ENCODE results near the gene REEP5. TPM values are rescaled to one million over a fixed set of nuclear protein-coding genes. Genes with fewer than 3 reads are reported as not detected.
A peak's percentile ranks its signal among the peaks of the same experiment; 100 is the strongest.

Gene REEP5
- polyA plus RNA-seq, 1 experiment, result 334 TPM

DNA sequence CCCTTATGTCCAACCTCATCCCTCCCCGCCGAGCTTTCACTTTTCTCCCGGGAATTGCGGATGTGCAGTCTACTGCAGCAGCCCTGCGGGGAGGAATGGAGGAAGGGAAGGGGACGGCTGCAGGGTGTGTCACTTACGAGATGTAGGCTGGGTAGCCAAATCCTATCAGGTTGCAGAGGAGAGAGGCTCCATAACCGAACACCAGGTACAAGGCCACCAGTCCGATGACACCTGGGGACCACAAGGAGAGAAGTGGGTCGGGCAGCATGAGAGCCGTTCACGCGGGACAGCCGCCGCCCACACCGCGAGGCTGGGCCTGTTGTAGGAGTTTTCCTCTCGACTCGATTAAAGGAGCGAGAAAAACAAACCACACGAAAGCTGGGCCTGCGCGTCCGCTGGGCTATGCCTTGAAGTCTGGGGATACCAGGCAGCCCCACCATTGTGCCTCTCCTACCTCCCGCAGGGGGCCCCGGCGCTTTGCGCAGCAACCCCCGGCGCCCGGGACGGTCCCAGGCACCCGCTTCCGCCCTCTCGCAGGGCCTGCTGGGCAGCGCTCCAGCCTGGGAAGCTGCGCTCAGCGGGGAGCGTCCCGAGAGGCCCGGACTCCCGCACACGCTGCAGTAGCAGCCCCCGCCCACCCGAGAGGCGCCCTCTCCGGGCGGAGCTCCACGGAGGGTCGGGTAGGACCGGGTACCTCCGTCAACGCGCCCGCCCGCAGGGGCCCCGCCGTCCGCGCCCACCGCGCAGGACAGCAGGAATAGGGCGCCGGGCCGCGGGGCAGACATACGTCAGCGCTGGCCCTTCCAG lies 798 bp downstream of the REEP5 start:
- H3K27me3 ChIP-seq (ENCODE audit: control insufficient read depth, insufficient read depth, low read length), result peaks cover 3% of the 10 kb centered on the region; the same call in 1 of the 2 replicates
- no peaks in the 10 kb centered on the region; the same call in 1 of the 2 replicates for H3K36me3 ChIP-seq (ENCODE audit: control insufficient read depth, insufficient read depth, low read length)
- DNase-seq (ENCODE audit: low read depth), result no peak
- ChIA-PET POLR2A (no interaction called here), CTCF (interaction anchor here (0.8 to 2.7 kb wide), 12 partner anchors 9 to 370 kb away, joined by 3 to 13 read pairs (median 4); partner anchors contain the start of gene DCP2)
- TF ChIP-seq, protein P1, sequence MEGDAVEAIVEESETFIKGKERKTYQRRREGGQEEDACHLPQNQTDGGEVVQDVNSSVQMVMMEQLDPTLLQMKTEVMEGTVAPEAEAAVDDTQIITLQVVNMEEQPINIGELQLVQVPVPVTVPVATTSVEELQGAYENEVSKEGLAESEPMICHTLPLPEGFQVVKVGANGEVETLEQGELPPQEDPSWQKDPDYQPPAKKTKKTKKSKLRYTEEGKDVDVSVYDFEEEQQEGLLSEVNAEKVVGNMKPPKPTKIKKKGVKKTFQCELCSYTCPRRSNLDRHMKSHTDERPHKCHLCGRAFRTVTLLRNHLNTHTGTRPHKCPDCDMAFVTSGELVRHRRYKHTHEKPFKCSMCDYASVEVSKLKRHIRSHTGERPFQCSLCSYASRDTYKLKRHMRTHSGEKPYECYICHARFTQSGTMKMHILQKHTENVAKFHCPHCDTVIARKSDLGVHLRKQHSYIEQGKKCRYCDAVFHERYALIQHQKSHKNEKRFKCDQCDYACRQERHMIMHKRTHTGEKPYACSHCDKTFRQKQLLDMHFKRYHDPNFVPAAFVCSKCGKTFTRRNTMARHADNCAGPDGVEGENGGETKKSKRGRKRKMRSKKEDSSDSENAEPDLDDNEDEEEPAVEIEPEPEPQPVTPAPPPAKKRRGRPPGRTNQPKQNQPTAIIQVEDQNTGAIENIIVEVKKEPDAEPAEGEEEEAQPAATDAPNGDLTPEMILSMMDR (IDR thresholded peaks at IDR 0.05; ENCODE audit: insufficient read depth, low read depth, low read length), result no peak
- H3K4me3 ChIP-seq (ENCODE audit: low read depth, low read length), result peak overlapping the region; percentile 71

DNA sequence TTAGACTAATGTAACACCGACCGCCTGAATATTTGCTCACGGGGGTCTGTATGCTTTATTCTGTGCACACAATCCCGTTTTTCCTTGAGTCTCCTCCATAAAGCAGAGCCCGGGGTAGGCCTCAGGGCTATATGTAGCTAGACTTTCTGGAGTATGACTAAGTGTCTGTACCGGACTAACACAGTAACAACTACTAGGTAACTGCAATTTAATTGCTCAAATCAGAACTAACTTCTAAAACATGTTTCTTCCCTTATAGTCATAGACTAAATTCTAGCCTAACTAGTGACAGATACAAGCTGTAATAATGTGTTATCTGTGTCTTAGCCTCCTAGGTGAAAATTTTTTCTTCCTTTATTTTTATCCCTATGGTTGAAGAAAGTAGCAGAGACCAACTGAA lies 2.1 kb downstream of the REEP5 start:
- POLR2A ChIA-PET, result no interaction called here
- no peak overlapping the region for H3K4me3 ChIP-seq (ENCODE audit: low read depth, low read length)

DNA sequence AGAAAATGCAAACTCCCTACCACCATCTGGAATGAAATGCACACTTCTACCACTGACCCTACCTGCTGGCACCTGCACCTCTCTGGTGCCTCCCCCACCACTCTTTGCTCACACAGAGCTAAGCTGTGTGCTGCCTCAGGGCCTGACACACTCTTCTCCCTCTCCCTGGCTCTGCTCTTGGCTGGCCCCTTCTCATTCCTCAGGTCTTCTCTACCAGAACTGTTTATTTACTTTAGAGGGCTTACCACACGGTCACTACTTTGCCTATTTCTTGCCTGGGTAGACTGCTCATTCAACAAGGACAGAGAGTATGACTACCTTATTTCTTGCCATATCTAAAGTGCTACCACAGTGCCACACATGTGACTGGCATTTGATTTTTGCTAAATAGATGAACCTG lies 3.3 kb downstream of the REEP5 start:
- ChIA-PET CTCF (no interaction called here), POLR2A (no interaction called here)
- TF ChIP-seq, protein P1 (IDR thresholded peaks at IDR 0.05; ENCODE audit: insufficient read depth, low read depth, low read length), result no peak
- DNase-seq (ENCODE audit: low read depth), result no peak
- Histone ChIP-seq H3K36me3 (ENCODE audit: control insufficient read depth, insufficient read depth, low read length) (no peaks in the 10 kb centered on the region; the same call in 1 of the 2 replicates), H3K4me3 (ENCODE audit: low read depth, low read length) (no peak overlapping the region), H3K27me3 (ENCODE audit: control insufficient read depth, insufficient read depth, low read length) (peaks cover 3% of the 10 kb centered on the region; the same call in 1 of the 2 replicates)

More for the DNA sequence above, 2.1 kb downstream of the REEP5 start:
- CTCF ChIA-PET, result interaction anchor here (0.8 to 2.7 kb wide), 5 partner anchors 8 to 61 kb away, joined by 3 to 13 read pairs (median 3); no protein-coding TSS in a partner anchor
- Histone ChIP-seq H3K36me3 (ENCODE audit: control insufficient read depth, insufficient read depth, low read length) (no peaks in the 10 kb centered on the region; the same call in 1 of the 2 replicates), H3K27me3 (ENCODE audit: control insufficient read depth, insufficient read depth, low read length) (peaks cover 3% of the 10 kb centered on the region; the same call in 1 of the 2 replicates)
- DNase-seq (ENCODE audit: low read depth), result no peak
- TF ChIP-seq, protein P1 (IDR thresholded peaks at IDR 0.05; ENCODE audit: insufficient read depth, low read depth, low read length), result no peak

DNA sequence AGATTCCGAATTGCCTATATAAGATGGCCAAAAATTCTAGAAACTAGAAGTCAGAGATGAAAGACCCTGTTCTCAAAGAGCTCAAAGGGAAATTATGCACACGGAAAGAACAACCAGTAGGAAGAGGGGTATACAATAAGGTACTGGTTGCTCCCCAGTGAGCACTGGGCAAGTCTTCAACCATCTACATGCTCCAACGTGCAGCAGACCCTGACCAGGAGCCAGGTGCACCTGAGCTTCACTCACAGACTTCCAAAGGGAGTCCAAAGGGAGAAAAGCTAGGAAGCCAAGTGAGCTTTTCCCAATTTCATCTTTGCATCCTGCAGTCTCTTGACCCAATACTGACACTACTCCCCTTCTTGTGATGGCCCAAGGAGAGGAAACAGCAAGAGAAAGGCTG lies 3.9 kb downstream of the REEP5 start:
- no peak for DNase-seq (ENCODE audit: low read depth)
- no peak overlapping the region for H3K4me3 ChIP-seq (ENCODE audit: low read depth, low read length)
- no peaks in the 10 kb centered on the region; the same call in 1 of the 2 replicates for H3K36me3 ChIP-seq (ENCODE audit: control insufficient read depth, insufficient read depth, low read length)
- CTCF ChIA-PET, result no interaction called here
- TF ChIP-seq, protein P1 (IDR thresholded peaks at IDR 0.05; ENCODE audit: insufficient read depth, low read depth, low read length), result no peak
- H3K27me3 ChIP-seq (ENCODE audit: control insufficient read depth, insufficient read depth, low read length), result peaks cover 1% of the 10 kb centered on the region; the same call in 1 of the 2 replicates
- POLR2A ChIA-PET, result no interaction called here

DNA sequence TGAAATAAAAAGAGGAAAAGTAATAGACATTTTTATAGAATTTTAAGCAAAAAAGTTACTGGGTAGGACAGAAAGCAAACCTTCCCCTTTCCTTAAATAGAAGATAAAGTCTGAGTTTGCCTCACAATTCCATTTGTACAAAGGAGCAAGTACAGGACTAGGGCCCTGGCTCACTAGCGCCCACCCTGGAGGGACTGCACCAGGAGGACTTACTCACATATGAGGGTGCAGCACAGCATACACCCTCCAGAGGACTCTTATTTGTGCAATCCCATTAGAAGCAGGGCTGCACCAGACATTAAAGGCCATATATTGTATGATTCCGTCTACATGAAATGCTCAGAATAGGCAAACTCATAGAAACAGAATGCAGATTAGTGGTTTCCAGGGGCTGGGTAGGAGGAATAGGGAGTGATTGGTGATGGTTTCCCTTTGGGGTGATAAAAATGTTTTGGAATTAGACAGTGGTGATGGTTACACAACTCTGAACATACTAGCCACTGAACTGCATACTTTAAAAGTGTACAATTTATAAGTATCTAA lies 4.5 kb downstream of the REEP5 start:
- no peaks in the 10 kb centered on the region; the same call in 1 of the 2 replicates for H3K36me3 ChIP-seq (ENCODE audit: control insufficient read depth, insufficient read depth, low read length)
- ChIA-PET CTCF (no interaction called here), POLR2A (no interaction called here)
- TF ChIP-seq, protein P1 (IDR thresholded peaks at IDR 0.05; ENCODE audit: insufficient read depth, low read depth, low read length), result peak; percentile 21; the same call in 1 of the 2 replicates
- DNase-seq (ENCODE audit: low read depth), result no peak
- no peak overlapping the region for H3K4me3 ChIP-seq (ENCODE audit: low read depth, low read length)
- H3K27me3 ChIP-seq (ENCODE audit: control insufficient read depth, insufficient read depth, low read length), result no peaks in the 10 kb centered on the region
